ENCODE measurements around the gene KRTAP10-2.

The KRTAP10-2 gene

GRCh38 chr21:44539991-44540666 is 11.2 kb downstream of the KRTAP10-2 start, which contains the start of gene KRTAP10-1:
TSS of gene KRTAP10-1 (minus strand) at chr21:44540195. CDS start at chr21:44540150, 45 bp downstream.
- no peak for DNase-seq (ENCODE audit: low read depth)

GRCh38 chr21:44539046-44539445 is 12.3 kb downstream of the KRTAP10-2 start:
- DNase-seq (ENCODE audit: low read depth), result no peak

GRCh38 chr21:44537930-44538911 is 13.1 kb downstream of the KRTAP10-2 start:
- no peak for DNase-seq (ENCODE audit: low read depth)

- DNase-seq (ENCODE audit: low read depth), result no peak
Measured at GRCh38 chr21:44535963-44536362, 15.3 kb downstream of the KRTAP10-2 start.

- DNase-seq (ENCODE audit: low read depth), result no peak
Measured at GRCh38 chr21:44534688-44535087, 16.6 kb downstream of the KRTAP10-2 start.

DNA sequence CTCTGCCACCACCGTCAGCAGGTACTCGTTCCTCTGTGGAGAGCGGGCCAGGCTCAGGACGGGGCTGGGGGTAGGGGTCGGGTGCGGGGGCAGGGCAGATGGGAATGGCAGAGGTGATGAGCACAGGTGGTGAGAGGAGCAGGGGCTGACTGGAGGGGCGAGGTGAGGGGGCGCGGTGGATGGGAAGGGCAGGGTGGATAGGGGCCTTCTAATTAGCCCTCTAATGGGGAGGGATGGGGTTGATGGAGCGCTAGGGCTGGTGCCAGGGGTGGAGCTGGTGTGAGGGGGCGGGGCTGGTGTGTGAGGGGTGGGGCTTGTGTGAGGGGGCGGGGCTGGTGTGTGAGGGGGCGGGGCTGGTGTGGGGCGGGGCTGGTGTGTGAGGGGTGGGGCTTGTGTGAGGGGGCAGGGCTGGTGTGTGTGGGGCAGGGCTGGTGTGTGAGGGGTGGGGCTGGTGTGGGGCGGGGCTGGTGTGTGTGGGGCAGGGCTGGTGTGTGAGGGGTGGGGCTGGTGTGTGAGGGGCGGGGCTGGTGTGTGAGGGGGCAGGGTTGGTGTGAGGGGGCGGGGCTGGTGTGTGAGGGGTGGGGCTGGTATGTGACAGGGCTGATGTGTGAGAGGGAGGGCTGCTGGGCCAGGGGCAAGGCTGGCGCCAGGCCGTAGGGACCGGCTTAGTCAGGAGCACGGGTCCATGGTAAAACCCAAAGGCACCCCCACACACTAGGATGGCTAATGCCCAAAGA is 17.2 kb downstream of the KRTAP10-2 start:
- DNase-seq (ENCODE audit: low read depth), result no peak

DNA sequence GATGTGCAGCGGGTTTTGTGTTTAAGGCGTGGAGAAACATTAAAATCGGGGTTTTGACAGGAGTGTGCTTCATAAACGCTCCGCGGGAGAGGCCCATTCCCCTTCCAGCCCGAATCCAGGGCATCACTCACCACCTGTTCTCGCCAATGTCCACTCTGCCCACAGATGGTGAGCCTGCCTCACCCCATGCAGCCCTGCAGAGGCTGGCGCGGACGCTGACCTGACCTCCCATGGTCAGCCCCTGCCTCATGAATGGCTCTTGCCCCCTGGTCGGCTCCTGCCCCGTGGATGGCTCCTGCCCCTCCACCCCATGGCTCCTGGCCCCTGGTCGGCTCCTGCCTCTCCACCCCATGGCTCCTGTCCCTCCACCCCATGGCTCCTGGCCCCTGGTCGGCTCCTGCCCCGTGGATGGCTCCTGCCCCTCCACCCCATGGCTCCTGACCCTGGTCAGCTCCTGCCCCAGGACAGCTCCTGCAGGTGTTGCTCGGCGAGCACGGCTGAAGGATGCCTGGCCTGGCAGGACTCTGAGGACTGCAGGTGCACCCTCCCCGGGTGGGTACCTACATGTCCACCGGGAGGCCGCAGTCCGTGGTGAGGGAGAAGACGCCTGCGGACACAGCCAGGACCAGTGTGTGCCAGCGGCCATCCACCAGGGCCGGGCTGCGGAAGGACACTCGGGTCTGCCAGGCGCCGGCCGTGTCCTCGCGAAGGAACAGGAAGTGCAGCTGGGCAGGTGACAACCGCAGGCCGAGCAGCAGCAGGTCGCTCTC is 18.0 kb downstream of the KRTAP10-2 start:
- DNase-seq (ENCODE audit: low read depth), result no peak

GRCh38 chr21:44532712-44533111 is 18.6 kb downstream of the KRTAP10-2 start:
- DNase-seq (ENCODE audit: low read depth), result no peak

DNA sequence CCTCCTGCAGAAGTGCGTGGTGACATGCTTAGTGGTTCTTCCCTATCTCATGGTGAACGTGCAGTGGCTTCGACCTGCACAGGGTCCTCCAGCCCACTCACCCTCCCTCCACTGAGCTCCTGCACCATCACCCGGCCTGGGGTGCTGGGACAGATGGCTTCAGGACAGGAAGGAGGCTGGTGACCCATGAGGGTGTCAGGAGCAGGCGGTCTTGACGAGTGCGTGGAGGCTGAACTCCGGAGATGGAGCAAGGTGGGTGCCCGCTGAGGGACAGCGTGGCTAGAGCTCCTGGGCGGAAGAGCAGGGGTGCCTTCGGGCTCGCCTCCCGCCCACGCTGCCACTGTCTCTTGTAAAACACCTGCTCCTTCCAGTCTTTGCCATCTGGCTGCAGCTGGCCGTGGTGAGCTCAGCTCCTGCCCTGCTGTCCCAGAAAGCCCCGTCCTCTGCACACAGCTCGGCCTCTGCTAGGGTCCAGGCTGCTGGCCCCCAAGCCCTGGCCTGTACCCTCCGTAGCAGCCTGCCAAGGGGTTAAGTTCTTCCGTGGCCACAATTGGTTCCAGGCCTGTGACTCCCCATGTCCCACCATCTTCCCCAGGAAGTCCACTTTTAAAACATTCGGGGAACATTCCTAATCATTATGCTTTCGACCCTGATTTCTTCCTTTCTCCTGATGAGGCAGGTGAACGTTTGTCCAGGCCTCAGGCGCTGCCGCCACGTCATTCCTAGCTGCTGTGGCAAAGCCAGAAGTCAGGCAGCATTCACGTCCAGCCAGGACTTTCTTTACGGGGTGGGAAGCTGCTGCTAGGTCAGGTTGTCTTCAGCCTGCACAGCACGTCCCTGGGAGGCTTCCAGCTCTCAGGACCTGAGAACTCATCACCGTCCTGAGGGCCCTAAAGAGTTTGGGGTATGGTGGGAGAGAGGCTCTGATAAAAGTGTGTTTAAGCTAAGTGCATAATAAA is 19.4 kb downstream of the KRTAP10-2 start:
- DNase-seq (ENCODE audit: low read depth), result no peak

DNA sequence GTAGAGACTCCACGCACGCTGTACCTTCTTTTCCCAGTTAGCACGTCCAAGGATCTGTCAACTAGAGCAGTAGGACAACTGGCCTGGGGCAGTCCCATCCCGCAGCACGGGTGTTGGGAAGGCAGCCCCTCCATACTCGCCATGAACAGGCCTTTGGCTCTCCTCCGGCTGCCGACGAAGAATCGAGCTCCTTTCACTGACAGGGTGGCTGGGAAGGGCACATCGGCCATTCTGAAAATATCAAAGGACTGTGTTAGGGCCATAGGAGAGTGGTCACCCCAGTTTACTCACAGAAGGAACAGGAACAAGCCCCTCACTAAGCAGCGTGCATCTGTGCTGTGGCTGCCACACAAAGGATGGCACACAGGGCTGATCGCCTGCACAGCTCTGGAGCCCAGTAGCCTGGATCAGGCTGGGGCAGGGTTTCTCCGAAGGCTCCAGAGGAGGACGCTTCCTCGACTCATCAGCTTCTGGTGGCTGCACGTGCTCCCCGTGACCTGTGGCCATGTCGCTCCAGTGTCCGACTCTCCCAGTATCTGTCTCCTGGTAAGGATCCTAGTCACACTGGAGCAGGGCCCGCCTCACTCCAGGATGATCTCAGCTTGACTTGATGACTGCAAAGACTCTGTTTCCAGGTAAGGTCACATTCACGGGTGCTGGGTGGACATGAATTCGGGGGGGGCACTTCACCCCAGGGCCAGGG is 20.3 kb downstream of the KRTAP10-2 start:
- DNase-seq (ENCODE audit: low read depth), result no peak

- DNase-seq (ENCODE audit: low read depth), result no peak
Measured at GRCh38 chr21:44530221-44530902, 20.9 kb downstream of the KRTAP10-2 start.

GRCh38 chr21:44529503-44530125 is 21.7 kb downstream of the KRTAP10-2 start:
- DNase-seq (ENCODE audit: low read depth), result no peak

- DNase-seq (ENCODE audit: low read depth), result no peak
Measured at GRCh38 chr21:44529011-44529421, 22.3 kb downstream of the KRTAP10-2 start.

GRCh38 chr21:44528634-44528995 is 22.7 kb downstream of the KRTAP10-2 start:
- DNase-seq (ENCODE audit: low read depth), result no peak

DNA sequence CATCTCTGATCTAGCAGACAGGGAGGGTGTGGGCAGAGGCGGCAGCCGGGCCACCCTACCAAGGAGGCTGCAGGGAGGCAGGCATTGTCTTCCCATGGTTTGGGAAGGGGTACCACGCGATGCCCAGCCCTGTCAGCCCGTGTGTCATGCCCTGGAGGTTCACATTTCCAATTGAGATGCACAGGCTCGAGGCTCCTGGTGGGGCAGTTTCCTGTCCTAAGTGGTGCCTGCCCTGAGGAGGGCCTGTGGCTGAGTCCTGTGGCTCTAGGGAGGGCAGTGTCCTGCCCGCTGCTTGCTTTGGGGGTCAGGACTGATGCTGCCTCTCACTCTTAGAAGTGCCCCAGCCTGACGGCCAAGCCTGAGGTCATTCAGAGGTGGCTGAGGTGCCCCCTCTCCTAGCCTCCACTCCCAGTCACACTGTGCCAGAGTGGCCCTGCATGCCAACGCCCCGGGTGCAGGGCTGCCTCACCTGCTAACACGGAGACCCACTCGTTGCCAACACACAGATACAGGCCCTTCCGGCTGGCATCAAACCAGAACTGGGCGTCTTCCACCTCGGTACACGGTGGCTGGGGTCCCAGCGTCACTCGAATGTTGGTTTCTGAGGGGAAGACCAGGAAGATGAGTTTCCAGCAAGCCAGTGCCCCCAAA is 23.2 kb downstream of the KRTAP10-2 start:
- no peak for DNase-seq (ENCODE audit: low read depth)

DNA sequence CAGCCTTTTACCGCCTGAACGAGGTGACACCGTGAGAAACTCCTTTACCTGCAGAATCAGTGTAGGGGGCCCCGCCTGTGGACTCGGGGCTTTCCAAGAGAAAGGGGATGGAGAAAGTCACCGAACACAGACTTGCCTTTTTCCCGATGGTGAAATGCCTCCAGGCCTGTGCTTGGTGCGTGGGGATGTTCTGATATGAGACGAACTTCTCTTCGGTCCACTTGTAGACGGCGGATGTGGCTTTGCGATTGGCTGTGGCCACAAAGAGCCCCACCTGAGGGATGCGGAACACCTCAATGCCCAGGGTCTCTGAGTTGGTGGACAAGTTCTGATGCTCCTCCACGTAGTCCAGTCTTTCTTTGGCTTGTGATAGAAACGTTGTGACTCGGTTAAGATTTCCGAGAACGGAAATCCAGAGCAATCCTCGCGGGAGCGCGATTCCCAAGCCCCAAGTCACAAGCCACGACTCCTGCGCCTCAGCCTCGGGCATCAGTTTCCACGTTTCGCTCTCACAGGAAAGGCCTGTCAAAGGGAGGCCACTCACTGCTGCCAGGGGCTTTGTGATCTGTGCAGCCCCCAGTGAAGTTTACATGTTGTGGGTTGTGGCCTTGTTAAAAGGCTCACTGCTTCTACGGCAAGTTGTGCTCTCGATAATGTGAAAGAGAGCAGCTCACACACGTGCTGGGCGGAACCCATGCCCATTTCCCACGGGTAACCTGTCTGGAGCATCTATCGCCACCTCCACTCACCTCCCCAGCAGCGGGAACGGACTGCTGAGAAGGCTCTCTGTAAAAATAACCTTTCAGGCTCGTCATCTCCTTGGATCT is 23.9 kb downstream of the KRTAP10-2 start:
- DNase-seq (ENCODE audit: low read depth), result no peak

Measured in activated T-cell treated with anti-CD3 and anti-CD28 coated beads for 1 hour (primary cell).